B cell (primary cell): ENCODE data around the gene PPP2R2B. TPM values are rescaled to one million over a fixed set of nuclear protein-coding genes. Genes with fewer than 3 reads are reported as not detected.

Experiments used
- ATAC-seq: fragments of 200-7000 bp; cut with Tn5 transposase; one replicate; pipeline ENCODE4 v1.10.0; 2021; ENCODE audit warnings: low read depth, mild to moderate bottlenecking, moderate number of reproducible peaks, moderate library complexity
- CTCF ChIA-PET: fragments of 350-600 bp; sonication (Branson Sonifier 250); formaldehyde crosslinking; loops from one replicate; lab custom pipeline; 2021; ENCODE audit warnings: antibody characterized with exemption, inconsistent platforms; lab: Charles Lee
- POLR2A ChIA-PET: fragments of 350-600 bp; sonication (Branson Sonifier 250); formaldehyde crosslinking; loops from one replicate; lab custom pipeline; 2021; ENCODE audit warnings: antibody characterized with exemption; lab: Charles Lee
- DNase-seq: peaks from one replicate; pipeline ENCODE4 v3.0.0; 2013
- H2AFZ ChIP-seq: 2 replicates; pipeline ENCODE4 v1.6.1; 2012; ENCODE audit warnings: mild to moderate bottlenecking, low read depth, low read length; ENCODE audit not compliant: insufficient read depth, poor library complexity, severe bottlenecking
- H3K27ac ChIP-seq, 2 donors: 1 replicate in 1 of 2; 2 replicates in 1 of 2; pipeline ENCODE4 v1.5.1; 2012 to 2013; ENCODE audit warnings: low read length in 2 of 2, mild to moderate bottlenecking in 2 of 2, moderate library complexity in 1 of 2
- H3K27me3 ChIP-seq, 4 experiments: fragments of 200-600 bp in 1 of 4; sonication (generic) in 1 of 4; replicated peaks in 1 of 4; 1 replicate in 2 of 4; 2 replicates in 2 of 4; pipeline versions ENCODE4 v1.6.1 to v1.7.0; 2013 to 2016; ENCODE audit warnings: low read length in 3 of 4, mild to moderate bottlenecking in 2 of 4, mixed read lengths in 1 of 4, moderate library complexity in 1 of 4; ENCODE audit not compliant: insufficient read depth in 4 of 4, control insufficient read depth in 3 of 4; ENCODE audit errors: control extremely low read depth in 1 of 4
- H3K36me3 ChIP-seq, 2 experiments: replicated peaks in 1 of 2; 1 replicate in 1 of 2; 2 replicates in 1 of 2; pipeline versions ENCODE4 v1.6.1 to v1.7.1; 2013; ENCODE audit warnings: low read length in 1 of 2; ENCODE audit not compliant: insufficient read depth in 2 of 2, control insufficient read depth in 1 of 2; ENCODE audit errors: control extremely low read depth in 1 of 2, extremely low read depth in 1 of 2
- H3K4me1 ChIP-seq, 2 donors: fragments of 200-600 bp in 1 of 2; sonication (generic) in 1 of 2; 1 replicate in 1 of 2; 2 replicates in 1 of 2; pipeline versions ENCODE4 v1.5.1 to v1.6.1; 2013 to 2017; ENCODE audit warnings: low read length in 2 of 2; ENCODE audit not compliant: control insufficient read depth in 2 of 2, insufficient read depth in 2 of 2
- H3K4me2 ChIP-seq: replicated peaks from 2 replicates; pipeline ENCODE3; 2012; ENCODE audit warnings: mild to moderate bottlenecking, low read depth, low read length; ENCODE audit not compliant: poor library complexity, severe bottlenecking
- H3K4me3 ChIP-seq, 5 experiments: fragments of 200-600 bp in 1 of 5; sonication (generic) in 1 of 5; 1 replicate in 3 of 5; 2 replicates in 2 of 5; pipeline versions ENCODE4 v1.5.1 to v1.7.0; 2011 to 2016; ENCODE audit warnings: low read length in 4 of 5, mild to moderate bottlenecking in 4 of 5, low read depth in 2 of 5, control low read depth in 1 of 5, moderate library complexity in 1 of 5; ENCODE audit not compliant: insufficient read depth in 1 of 5; ENCODE audit errors: control extremely low read depth in 1 of 5, extremely low read depth in 1 of 5
- H3K79me2 ChIP-seq: fragments of 200-600 bp; sonication (generic); one replicate; pipeline ENCODE4 v1.6.0; 2016; ENCODE audit warnings: low read length; ENCODE audit not compliant: control insufficient read depth, insufficient read depth
- H3K9ac ChIP-seq: fragments of 200-600 bp; sonication (generic); 2 replicates; pipeline ENCODE4 v1.6.1; 2017; ENCODE audit warnings: mild to moderate bottlenecking, low read length, moderate library complexity
- H3K9me3 ChIP-seq, 3 donors: one replicate each; pipeline versions ENCODE4 v1.6.1 to v1.7.1; 2013; ENCODE audit warnings: low read length in 2 of 3; ENCODE audit not compliant: control insufficient read depth in 2 of 3, insufficient read depth in 1 of 3; ENCODE audit errors: control extremely low read depth in 1 of 3
- H4K20me1 ChIP-seq: 2 replicates; pipeline ENCODE4 v1.6.0; 2012; ENCODE audit warnings: mild to moderate bottlenecking, low read length; ENCODE audit not compliant: insufficient read depth, control insufficient read depth, poor library complexity, severe bottlenecking
- H3K27ac Mint-ChIP-seq: one replicate; pipeline ENCODE4 v1.8.0; 2021; ENCODE audit warnings: mixed read lengths
- H3K27me3 Mint-ChIP-seq: one replicate; pipeline ENCODE4 v1.8.0; 2021; ENCODE audit warnings: mixed read lengths
- H3K4me1 Mint-ChIP-seq: one replicate; pipeline ENCODE4 v1.8.0; 2021; ENCODE audit warnings: mixed read lengths
- H3K4me3 Mint-ChIP-seq: one replicate; pipeline ENCODE4 v1.8.0; 2021; ENCODE audit warnings: mixed read lengths
- H3K9me3 Mint-ChIP-seq: one replicate; pipeline ENCODE4 v1.8.0; 2022; ENCODE audit warnings: mixed read lengths; ENCODE audit not compliant: insufficient read depth
- EZH2 ChIP-seq: IDR thresholded peaks from 2 replicates; pipeline ENCODE4 v1.6.1; 2012; ENCODE audit warnings: borderline replicate concordance, low read depth, mild to moderate bottlenecking, moderate library complexity, low read length; ENCODE audit not compliant: insufficient read depth, poor library complexity, severe bottlenecking
- WGBS: methylation state at CpG from one replicate; pipeline ENCODE4 v1.1.5; 2013; ENCODE audit warnings: missing lambda C conversion rate; ENCODE audit not compliant: insufficient coverage; 5-methylcytosine and 5-hydroxymethylcytosine counted together
- intact Hi-C: fragments of 100-400 bp; cut with micrococcal nuclease; formaldehyde crosslinking; loops from one replicate; pipeline ENCODE4 v1.10.0; 2022
- polyA plus RNA-seq: library from polyadenylated mRNA; depleted of rRNA; stranded (reverse); fragments of >200 nt; gene quantifications from 2 replicates; pipeline ENCODE4 v1.2.3, GENCODE V29; 2012
- total RNA-seq, 2 donors: library from RNA; stranded (reverse); fragments of 120-200 nt in 1 of 2; gene quantifications; 1 replicate in 1 of 2; 2 replicates in 1 of 2; pipeline versions ENCODE4 v1.2.3 to v1.2.4, GENCODE V29; 2013 to 2022
- TF ChIP-seq, protein P1 (sequence below): fragments of 200-600 bp; IDR thresholded peaks from one replicate; pipeline ENCODE4 v1.8.0; 2022; ENCODE audit warnings: antibody characterized with exemption, mild to moderate bottlenecking

Gene PPP2R2B
- total and polyA plus RNA-seq, 2 donors (not counting 1 experiment from before 2014, with no cell fraction given) = 0.03 TPM; not detected in 1

DNA sequence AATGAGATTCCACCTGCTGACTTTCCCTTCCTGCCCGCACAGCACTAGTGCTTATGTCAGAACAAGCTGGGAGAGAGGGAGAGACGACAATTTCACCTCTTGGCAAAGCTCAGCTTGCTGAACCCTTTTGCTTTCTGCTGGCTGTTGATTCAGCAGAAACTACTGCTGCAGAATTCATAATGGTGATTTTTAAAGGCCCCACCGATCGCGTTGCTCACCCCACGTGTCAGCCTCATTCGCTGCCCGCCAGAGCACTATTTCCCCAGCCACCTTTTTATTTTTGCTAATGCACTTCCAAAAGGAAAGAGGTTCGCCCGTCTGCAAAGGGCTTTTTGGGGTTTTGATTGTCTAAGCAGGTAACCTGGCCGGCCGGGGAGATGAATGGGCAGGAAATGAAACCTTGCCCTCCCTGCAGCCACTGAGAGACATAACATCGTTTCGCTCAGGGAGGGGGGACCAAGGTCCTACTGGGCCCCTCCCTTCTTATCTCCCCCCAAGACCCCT is 1.3 kb downstream of the PPP2R2B start:
- no peak overlapping the region for H3K27ac ChIP-seq
- H3K4me3 ChIP-seq = no peak overlapping the region
- H3K4me2 ChIP-seq = peak overlapping the region; percentile 49
- H3K4me1 Mint-ChIP-seq = peaks cover 13% of the 10 kb centered on the region
- H4K20me1 ChIP-seq = no peaks in the 10 kb centered on the region
- no peaks in the 10 kb centered on the region for H3K36me3 ChIP-seq
- POLR2A ChIA-PET = no interaction called here
- intact Hi-C loops = no loop called here
- H3K27me3 Mint-ChIP-seq = peaks cover 49% of the 10 kb centered on the region
- H3K9me3 Mint-ChIP-seq = no peaks in the 10 kb centered on the region
- CTCF ChIA-PET = no interaction called here
- ATAC-seq (no peak), DNase-seq (no peak)
- H3K9me3 ChIP-seq = peaks cover 0 to 4% (median 0%) of the 10 kb centered on the region in 3 donors
- TF ChIP-seq, protein P1, sequence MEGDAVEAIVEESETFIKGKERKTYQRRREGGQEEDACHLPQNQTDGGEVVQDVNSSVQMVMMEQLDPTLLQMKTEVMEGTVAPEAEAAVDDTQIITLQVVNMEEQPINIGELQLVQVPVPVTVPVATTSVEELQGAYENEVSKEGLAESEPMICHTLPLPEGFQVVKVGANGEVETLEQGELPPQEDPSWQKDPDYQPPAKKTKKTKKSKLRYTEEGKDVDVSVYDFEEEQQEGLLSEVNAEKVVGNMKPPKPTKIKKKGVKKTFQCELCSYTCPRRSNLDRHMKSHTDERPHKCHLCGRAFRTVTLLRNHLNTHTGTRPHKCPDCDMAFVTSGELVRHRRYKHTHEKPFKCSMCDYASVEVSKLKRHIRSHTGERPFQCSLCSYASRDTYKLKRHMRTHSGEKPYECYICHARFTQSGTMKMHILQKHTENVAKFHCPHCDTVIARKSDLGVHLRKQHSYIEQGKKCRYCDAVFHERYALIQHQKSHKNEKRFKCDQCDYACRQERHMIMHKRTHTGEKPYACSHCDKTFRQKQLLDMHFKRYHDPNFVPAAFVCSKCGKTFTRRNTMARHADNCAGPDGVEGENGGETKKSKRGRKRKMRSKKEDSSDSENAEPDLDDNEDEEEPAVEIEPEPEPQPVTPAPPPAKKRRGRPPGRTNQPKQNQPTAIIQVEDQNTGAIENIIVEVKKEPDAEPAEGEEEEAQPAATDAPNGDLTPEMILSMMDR = no peak
- no peak for TF ChIP-seq EZH2
- H2AFZ ChIP-seq = peak overlapping the region; percentile 51
- no peaks in the 10 kb centered on the region for H3K79me2 ChIP-seq
- H3K27me3 ChIP-seq = peaks cover 0 to 21% (median 12%) of the 10 kb centered on the region in 4 experiments
- no peak overlapping the region for H3K9ac ChIP-seq
- H3K27ac Mint-ChIP-seq = no peak overlapping the region
- peak overlapping the region; percentile 62 for H3K4me3 Mint-ChIP-seq
- WGBS = 9% methylated on average over 10 of the region's 14 CpGs
- peaks cover 13 to 15% of the 10 kb centered on the region in 2 donors for H3K4me1 ChIP-seq

DNA sequence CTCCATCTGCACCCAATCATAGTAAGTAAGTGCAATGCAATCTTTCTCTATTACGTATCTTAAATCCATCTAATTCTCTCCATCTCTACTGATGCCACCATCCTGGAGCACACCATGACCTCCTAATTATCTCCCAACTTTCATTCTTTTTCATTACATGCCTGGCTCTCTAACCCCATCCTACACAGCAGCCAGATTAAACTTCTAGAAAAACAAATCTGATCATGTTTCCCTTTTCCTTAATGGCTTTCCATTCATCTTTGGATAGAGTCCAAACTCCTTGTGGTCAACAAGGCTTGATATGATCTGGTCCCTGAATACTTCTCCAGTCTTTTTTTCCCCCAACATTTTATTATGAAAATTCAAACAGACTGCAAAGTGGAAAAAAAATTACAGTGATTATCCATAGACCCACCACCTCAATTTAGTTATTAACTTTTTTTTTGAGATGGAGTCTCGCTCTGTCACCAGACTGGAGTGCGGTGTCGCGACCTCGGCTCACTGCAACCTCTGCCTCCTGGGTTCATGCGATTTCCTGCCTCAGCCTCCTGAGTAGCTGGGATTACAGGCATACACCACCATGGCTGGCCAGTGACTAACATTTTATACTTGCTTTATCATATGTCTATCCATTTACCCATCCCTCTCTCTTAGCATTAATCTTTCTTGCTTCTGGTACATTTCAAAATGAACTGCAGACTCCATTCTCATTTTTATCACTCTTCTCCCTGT is 5.2 kb downstream of the PPP2R2B start:
- Histone ChIP-seq H4K20me1 (no peaks in the 10 kb centered on the region), H3K79me2 (no peaks in the 10 kb centered on the region), H3K9me3 (peaks cover 0 to 4% (median 0%) of the 10 kb centered on the region in 3 donors), H2AFZ (no peak overlapping the region), H3K27me3 (peaks cover 0 to 13% (median 6%) of the 10 kb centered on the region in 4 experiments), H3K4me3 (no peak overlapping the region), H3K9ac (no peak overlapping the region), H3K36me3 (no peaks in the 10 kb centered on the region), H3K4me2 (no peak overlapping the region), H3K4me1 (peaks cover 10 to 14% of the 10 kb centered on the region in 2 donors), H3K27ac (no peak overlapping the region)
- TF ChIP-seq, protein P1 = no peak
- DNase-seq (no peak), ATAC-seq (no peak)
- ChIA-PET POLR2A (no interaction called here), CTCF (no interaction called here)
- Mint-ChIP-seq H3K9me3 (no peaks in the 10 kb centered on the region), H3K27ac (no peak overlapping the region), H3K4me1 (peaks cover 8% of the 10 kb centered on the region), H3K27me3 (peaks cover 31% of the 10 kb centered on the region), H3K4me3 (no peak overlapping the region)
- WGBS = 99% methylated on average over 7 of the region's 7 CpGs
- intact Hi-C loops = no loop called here
